WI38 (cell line): ENCODE results near the gene PIK3R1.

ENCODE experiments used
- H3K4me3 ChIP-seq: 2 replicates; pipeline ENCODE4 v1.5.1; 2011; ENCODE audit warnings: low read depth, mild to moderate bottlenecking, control low read depth, low read length
- TF ChIP-seq, protein P1 (sequence below): IDR thresholded peaks from 2 replicates; pipeline ENCODE4 v1.5.1; 2012; ENCODE audit warnings: low read depth, mild to moderate bottlenecking, control low read depth, low read length

Gene PIK3R1

DNA sequence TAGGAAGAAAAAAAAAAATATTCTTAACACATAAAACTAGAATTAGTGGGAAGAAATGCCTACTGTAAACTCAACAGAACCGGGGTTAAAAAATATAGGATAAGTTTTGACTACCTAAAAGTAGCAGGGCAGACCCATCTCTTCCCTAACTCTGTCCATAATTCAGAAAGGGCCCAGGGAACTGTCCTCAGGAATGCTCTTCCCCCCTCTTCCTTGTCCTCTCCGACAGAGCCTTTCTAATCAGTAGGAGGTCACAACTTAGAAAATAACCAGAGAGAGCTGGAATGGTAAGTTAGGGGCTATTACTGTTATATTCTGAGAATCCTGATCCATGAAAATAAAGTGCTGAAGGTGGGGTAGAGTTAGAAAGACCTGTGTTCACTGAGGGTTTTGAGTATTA is 22.2 kb downstream of the PIK3R1 start:
- no peak overlapping the region for H3K4me3 ChIP-seq
- TF ChIP-seq, protein P1, sequence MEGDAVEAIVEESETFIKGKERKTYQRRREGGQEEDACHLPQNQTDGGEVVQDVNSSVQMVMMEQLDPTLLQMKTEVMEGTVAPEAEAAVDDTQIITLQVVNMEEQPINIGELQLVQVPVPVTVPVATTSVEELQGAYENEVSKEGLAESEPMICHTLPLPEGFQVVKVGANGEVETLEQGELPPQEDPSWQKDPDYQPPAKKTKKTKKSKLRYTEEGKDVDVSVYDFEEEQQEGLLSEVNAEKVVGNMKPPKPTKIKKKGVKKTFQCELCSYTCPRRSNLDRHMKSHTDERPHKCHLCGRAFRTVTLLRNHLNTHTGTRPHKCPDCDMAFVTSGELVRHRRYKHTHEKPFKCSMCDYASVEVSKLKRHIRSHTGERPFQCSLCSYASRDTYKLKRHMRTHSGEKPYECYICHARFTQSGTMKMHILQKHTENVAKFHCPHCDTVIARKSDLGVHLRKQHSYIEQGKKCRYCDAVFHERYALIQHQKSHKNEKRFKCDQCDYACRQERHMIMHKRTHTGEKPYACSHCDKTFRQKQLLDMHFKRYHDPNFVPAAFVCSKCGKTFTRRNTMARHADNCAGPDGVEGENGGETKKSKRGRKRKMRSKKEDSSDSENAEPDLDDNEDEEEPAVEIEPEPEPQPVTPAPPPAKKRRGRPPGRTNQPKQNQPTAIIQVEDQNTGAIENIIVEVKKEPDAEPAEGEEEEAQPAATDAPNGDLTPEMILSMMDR: no peak

DNA sequence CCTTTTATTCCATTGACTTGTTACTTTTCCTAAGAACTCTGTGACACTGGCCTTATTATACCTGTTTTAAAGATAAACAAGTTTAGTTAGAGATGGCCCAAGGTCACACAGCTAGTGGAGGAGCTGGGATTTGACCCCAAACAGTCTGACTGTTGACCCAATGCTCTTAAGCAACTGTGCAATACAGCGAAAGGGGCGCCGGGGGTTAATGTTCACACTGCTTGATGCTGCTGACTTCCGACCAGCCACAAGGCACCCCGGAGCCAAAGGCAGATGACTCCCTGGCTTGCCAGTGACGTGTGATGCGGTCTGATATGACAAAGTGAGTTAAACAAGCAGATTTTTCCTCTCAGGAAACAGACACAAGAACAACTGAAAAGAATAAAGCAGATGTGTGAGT is 23.9 kb downstream of the PIK3R1 start:
- H3K4me3 ChIP-seq: no peak overlapping the region
- TF ChIP-seq, protein P1: no peak

DNA sequence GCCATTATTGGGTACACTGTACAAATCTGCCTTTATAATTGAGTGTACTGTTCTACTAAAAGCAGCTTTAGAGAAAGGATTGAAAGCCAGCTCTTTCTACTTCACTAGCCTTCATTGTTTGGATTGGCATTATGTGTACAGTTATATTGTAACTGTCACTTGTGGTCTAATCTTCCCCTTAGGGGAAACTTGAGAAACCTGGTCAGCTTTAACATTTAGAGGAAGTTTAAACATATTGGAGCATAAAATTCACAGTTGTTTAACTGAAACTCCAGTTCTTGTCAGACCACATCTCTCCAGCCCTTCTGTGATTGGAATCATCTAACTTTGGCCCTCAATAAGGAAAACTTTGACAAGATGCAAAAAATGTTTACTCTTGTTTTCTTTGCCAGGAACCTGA is 24.6 kb downstream of the PIK3R1 start:
- no peak overlapping the region for H3K4me3 ChIP-seq
- TF ChIP-seq, protein P1: no peak

GRCh38 chr5:68240771-68241170 is 25.2 kb downstream of the PIK3R1 start:
- TF ChIP-seq, protein P1: no peak
- no peak overlapping the region for H3K4me3 ChIP-seq

GRCh38 chr5:68242743-68243142 is 27.2 kb downstream of the PIK3R1 start:
- no peak overlapping the region for H3K4me3 ChIP-seq
- TF ChIP-seq, protein P1: no peak

DNA sequence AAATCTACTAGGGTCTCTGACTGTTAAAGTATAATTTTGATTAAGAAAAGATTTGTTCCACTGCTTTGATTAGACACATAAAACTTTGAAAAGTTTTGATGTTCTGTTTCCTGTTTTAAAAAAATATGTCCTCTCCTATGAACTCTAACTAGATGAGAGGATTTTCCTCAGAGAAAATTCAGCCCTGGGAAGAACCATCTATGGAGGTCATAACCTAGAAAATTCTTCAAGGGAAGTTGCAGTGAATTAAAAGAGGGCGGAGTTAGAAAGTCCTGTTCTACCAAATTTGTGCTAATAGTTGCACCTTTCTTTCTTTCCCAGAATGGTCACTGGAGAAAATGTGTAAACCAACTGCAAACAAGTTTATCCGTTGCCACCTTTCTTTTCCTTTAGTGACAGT is 27.7 kb downstream of the PIK3R1 start:
- TF ChIP-seq, protein P1: no peak
- no peak overlapping the region for H3K4me3 ChIP-seq

GRCh38 chr5:68243681-68244080 is 28.1 kb downstream of the PIK3R1 start:
- no peak overlapping the region for H3K4me3 ChIP-seq
- TF ChIP-seq, protein P1: no peak
